Astrocyte of the spinal cord (primary cell): ENCODE results near the gene F5.
A peak's percentile ranks its signal among the peaks of the same experiment; 100 is the strongest.

ENCODE experiments used
- DNase-seq: peaks from one replicate; pipeline ENCODE4 v3.0.0; 2011; ENCODE audit warnings: low read depth, low spot score
- H3K4me3 ChIP-seq: 2 replicates; pipeline ENCODE4 v1.5.1; 2011; ENCODE audit warnings: low read depth, mild to moderate bottlenecking, low read length, moderate library complexity
- in situ Hi-C: cut with HindIII; loops from 2 replicates; pipeline ENCODE4 v1.10.0; 2017; ENCODE audit warnings: low sequenced_read_pairs
- TF ChIP-seq, protein P1 (sequence below): IDR thresholded peaks from 2 replicates; pipeline ENCODE4 v1.5.1; 2012; ENCODE audit warnings: low read depth, mild to moderate bottlenecking, low read length, inconsistent platforms

Gene F5

DNA sequence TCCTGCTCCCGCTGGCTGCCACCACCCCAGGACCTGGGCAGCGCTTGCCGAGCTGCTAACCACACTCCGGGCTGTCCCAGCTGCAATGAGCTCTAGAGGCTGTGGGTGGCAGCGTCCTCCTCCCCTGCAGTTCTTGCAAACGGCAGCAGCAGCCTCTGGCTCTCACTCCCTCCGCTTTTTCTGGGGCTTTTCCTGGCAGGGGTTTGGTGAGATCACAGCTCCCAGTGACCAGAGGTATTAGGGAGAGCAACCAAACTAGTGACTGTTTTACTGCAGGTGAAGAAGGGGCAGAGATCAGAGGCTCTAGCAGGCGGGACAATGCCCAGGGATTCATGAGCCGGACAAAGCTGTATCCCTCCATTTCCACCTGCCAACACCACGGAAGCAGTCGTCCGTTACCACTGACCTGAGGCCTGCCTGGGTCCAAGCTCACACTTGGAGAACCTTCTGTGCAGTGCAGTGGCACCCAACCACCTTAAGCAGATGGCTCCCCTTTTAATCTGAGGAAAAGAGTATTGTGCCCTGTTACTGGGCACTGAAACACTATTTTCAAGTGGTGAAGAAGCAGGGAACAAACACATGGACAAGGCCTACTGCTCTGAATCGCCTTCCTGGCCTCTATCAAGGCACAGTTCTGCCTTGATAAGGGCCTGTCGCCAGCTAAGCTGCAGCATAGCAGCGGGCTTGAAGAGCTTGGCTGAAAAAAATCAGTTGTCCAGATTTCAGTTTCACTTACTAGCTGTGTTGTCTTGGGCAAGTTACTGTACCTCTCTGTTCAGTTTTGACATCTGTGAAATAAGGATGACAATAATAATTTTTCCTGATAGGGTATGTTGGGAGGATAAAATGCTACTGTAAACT, at the start of gene F5:
F5 (minus strand) TSS at position 87 of the 861 bp plus-strand sequence. CDS start 95 bp downstream, outside the sequence.
- TF ChIP-seq, protein P1, sequence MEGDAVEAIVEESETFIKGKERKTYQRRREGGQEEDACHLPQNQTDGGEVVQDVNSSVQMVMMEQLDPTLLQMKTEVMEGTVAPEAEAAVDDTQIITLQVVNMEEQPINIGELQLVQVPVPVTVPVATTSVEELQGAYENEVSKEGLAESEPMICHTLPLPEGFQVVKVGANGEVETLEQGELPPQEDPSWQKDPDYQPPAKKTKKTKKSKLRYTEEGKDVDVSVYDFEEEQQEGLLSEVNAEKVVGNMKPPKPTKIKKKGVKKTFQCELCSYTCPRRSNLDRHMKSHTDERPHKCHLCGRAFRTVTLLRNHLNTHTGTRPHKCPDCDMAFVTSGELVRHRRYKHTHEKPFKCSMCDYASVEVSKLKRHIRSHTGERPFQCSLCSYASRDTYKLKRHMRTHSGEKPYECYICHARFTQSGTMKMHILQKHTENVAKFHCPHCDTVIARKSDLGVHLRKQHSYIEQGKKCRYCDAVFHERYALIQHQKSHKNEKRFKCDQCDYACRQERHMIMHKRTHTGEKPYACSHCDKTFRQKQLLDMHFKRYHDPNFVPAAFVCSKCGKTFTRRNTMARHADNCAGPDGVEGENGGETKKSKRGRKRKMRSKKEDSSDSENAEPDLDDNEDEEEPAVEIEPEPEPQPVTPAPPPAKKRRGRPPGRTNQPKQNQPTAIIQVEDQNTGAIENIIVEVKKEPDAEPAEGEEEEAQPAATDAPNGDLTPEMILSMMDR, result peak; percentile 60
- in situ Hi-C loops, result no loop called here
- peak; percentile 52 for DNase-seq
- no peak within 1 kb of the TSS for H3K4me3 ChIP-seq

- DNase-seq, result no peak
- H3K4me3 ChIP-seq, result no peak overlapping the region
- TF ChIP-seq, protein P1, result no peak
- in situ Hi-C loops, result no loop called here
These were observed 48.6 kb upstream of the F5 start for GRCh38 chr1:169634877-169635276.

GRCh38 chr1:169634145-169634544, 47.9 kb upstream of the F5 start:
- no peak overlapping the region for H3K4me3 ChIP-seq
- TF ChIP-seq, protein P1, result no peak
- no peak for DNase-seq
- in situ Hi-C loops, result no loop called here

- TF ChIP-seq, protein P1, result no peak
- in situ Hi-C loops, result no loop called here
- DNase-seq, result no peak
- no peak overlapping the region for H3K4me3 ChIP-seq
These were observed 45.0 kb upstream of the F5 start for GRCh38 chr1:169631249-169631648.

DNA sequence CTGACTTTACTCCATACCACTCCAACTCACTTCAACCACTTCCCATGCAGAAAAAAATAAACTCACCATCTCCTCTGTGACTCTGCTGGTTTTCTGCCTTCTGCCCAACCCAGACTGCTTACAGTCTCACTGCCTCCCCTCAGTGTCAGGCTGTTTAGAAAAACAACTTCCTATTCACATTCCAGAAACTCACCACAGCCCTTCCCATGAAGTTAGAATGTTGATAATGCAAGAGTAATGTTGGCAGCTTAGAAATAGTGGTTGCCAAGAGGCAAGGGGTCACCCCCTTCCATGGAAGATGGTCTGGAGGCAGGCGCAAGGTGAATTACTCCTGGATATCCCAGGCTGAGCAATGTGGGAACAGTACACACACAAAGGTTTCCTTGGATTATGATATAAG, 43.7 kb upstream of the F5 start, which contains the start of gene SELP:
SELP (minus strand) TSS at position 119 of the 400 bp plus-strand sequence; CDS start at position 69, 50 bp downstream.
- no peak within 1 kb of the TSS for H3K4me3 ChIP-seq
- TF ChIP-seq, protein P1, result no peak
- DNase-seq, result no peak
- in situ Hi-C loops, result no loop called here

GRCh38 chr1:169624912-169625311, 38.6 kb upstream of the F5 start:
- DNase-seq, result no peak
- in situ Hi-C loops, result no loop called here
- TF ChIP-seq, protein P1, result no peak
- H3K4me3 ChIP-seq, result no peak overlapping the region
